HEK293T (cell line): ENCODE measurements around the gene HACL1.

Experiments
- ARNT ChIP-seq: fragments of 450-650 bp; IDR thresholded peaks from 2 replicates; pipeline ENCODE4 v1.6.1; 2017; ENCODE audit warnings: mild to moderate bottlenecking
- BHLHE40 ChIP-seq: fragments of 450-650 bp; IDR thresholded peaks from 2 replicates; pipeline ENCODE4 v1.6.1; 2016; ENCODE audit warnings: mild to moderate bottlenecking, moderate library complexity, borderline replicate concordance
- ELF4 ChIP-seq: fragments of 450-650 bp; IDR thresholded peaks from 2 replicates; pipeline ENCODE4 v1.6.1; 2017; ENCODE audit warnings: antibody characterized with exemption
- FOXA1 ChIP-seq: fragments of 450-650 bp; IDR thresholded peaks from 2 replicates; pipeline ENCODE4 v1.6.1; 2016; ENCODE audit warnings: mild to moderate bottlenecking
- FOXK2 ChIP-seq: fragments of 450-650 bp; IDR thresholded peaks from 2 replicates; pipeline ENCODE4 v1.6.1; 2016; ENCODE audit warnings: mild to moderate bottlenecking
- LEF1 ChIP-seq: fragments of 450-650 bp; IDR thresholded peaks from 2 replicates; pipeline ENCODE4 v1.6.1; 2017; ENCODE audit warnings: mild to moderate bottlenecking, borderline replicate concordance
- NFRKB ChIP-seq: fragments of 450-650 bp; IDR thresholded peaks from 2 replicates; pipeline ENCODE4 v1.6.1; 2016; ENCODE audit warnings: mild to moderate bottlenecking, moderate library complexity
- SP1 ChIP-seq: fragments of 450-650 bp; IDR thresholded peaks from 2 replicates; pipeline ENCODE4 v1.6.1; 2017
- SUZ12 ChIP-seq: fragments of 450-650 bp; IDR thresholded peaks from 2 replicates; pipeline ENCODE4 v1.6.1; 2016; ENCODE audit warnings: mild to moderate bottlenecking
- TARDBP ChIP-seq: fragments of 450-650 bp; IDR thresholded peaks from 2 replicates; pipeline ENCODE4 v1.6.1; 2016
- ZNF384 ChIP-seq: fragments of 450-650 bp; IDR thresholded peaks from 2 replicates; pipeline ENCODE4 v1.6.1; 2016

- TF ChIP-seq FOXA1, result no peak
- no peak for TF ChIP-seq SP1
- TF ChIP-seq BHLHE40, result no peak
- TF ChIP-seq ZNF384, result no peak
- no peak for TF ChIP-seq FOXK2
- no peak for TF ChIP-seq NFRKB
- TF ChIP-seq SUZ12, result no peak
- TF ChIP-seq ARNT, result no peak
- TF ChIP-seq TARDBP, result no peak
- TF ChIP-seq LEF1, result no peak
- no peak for TF ChIP-seq ELF4
Measured at GRCh38 chr3:15553749-15554148, 47.6 kb downstream of the HACL1 start.
